Measurements from ENCODE around the gene BEND7. TPM values are rescaled to one million over a fixed set of nuclear protein-coding genes. Genes with fewer than 3 reads are reported as not detected.

Gene BEND7
- total RNA-seq, 2 experiments from 2014 or later: not detected

DNA sequence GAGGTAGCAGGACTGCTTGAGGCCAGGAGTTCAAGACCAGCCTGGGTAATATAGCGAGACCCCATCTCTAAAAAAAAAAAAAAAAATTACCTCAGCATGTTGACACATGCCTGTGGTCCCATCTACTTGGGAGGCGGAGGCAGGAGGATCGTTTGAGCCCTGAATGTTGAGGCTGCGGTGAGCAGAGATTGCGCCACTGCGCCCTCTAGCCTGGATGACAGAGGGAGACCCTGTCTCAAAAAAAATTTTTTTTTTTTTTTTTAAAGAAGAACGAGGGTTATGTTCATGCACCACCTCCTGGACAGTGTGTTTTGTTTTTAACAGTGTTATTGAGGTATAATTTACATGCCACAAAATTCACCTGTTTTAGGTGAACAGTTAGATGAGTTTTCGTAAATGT is 129.6 kb downstream of the BEND7 start:
- H3K27me3 Mint-ChIP-seq: peaks cover 5% of the 10 kb centered on the region
- no peaks in the 10 kb centered on the region for H3K4me1 Mint-ChIP-seq
- no peaks in the 10 kb centered on the region for H3K36me3 Mint-ChIP-seq (ENCODE audit: low read depth)
- no peaks in the 10 kb centered on the region for H3K9me3 Mint-ChIP-seq
- POLR2A ChIA-PET: no interaction called here
- H3K27ac Mint-ChIP-seq: no peak overlapping the region
- CTCF ChIA-PET: no interaction called here
- DNase-seq: no peak
- no peak overlapping the region for H3K4me3 Mint-ChIP-seq

GRCh38 chr10:13397052-13397451 is 131.8 kb downstream of the BEND7 start:
- Mint-ChIP-seq H3K4me3 (no peak overlapping the region), H3K9me3 (no peaks in the 10 kb centered on the region), H3K27me3 (peaks cover 11% of the 10 kb centered on the region), H3K4me1 (no peaks in the 10 kb centered on the region), H3K36me3 (ENCODE audit: low read depth) (no peaks in the 10 kb centered on the region), H3K27ac (no peak overlapping the region)
- POLR2A ChIA-PET: no interaction called here
- CTCF ChIA-PET: no interaction called here
- DNase-seq: no peak

DNA sequence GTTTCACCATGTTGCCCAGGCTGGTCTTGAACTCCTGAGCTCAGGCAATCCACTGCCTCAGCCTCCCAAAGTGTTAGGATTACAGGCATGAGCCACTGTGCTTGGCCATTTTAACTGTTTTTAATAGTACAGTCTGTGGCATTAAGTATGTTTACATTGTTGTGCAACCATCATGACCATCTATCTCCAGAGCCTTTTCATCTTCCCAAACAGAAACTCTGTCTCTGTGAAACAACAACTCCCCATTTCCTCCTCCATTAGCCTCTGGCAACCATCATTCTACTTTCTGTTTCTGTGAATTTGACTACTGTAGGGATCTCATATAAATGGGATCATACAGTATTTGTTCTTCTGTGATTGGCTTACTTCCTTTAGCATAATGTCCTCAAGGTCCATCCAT is 132.4 kb downstream of the BEND7 start:
- Mint-ChIP-seq H3K36me3 (ENCODE audit: low read depth) (no peaks in the 10 kb centered on the region), H3K9me3 (no peaks in the 10 kb centered on the region), H3K4me1 (no peaks in the 10 kb centered on the region), H3K27me3 (peaks cover 11% of the 10 kb centered on the region), H3K4me3 (no peak overlapping the region), H3K27ac (no peak overlapping the region)
- no peak for DNase-seq
- POLR2A ChIA-PET: no interaction called here
- CTCF ChIA-PET: no interaction called here

- POLR2A ChIA-PET: no interaction called here
- H3K4me3 Mint-ChIP-seq: no peak overlapping the region
- H3K27me3 Mint-ChIP-seq: peaks cover 12% of the 10 kb centered on the region
- CTCF ChIA-PET: no interaction called here
- H3K4me1 Mint-ChIP-seq: no peaks in the 10 kb centered on the region
- no peak overlapping the region for H3K27ac Mint-ChIP-seq
- no peak for DNase-seq
- H3K36me3 Mint-ChIP-seq (ENCODE audit: low read depth): no peaks in the 10 kb centered on the region
- no peaks in the 10 kb centered on the region for H3K9me3 Mint-ChIP-seq
These were observed 133.3 kb downstream of the BEND7 start for GRCh38 chr10:13395540-13395939.

DNA sequence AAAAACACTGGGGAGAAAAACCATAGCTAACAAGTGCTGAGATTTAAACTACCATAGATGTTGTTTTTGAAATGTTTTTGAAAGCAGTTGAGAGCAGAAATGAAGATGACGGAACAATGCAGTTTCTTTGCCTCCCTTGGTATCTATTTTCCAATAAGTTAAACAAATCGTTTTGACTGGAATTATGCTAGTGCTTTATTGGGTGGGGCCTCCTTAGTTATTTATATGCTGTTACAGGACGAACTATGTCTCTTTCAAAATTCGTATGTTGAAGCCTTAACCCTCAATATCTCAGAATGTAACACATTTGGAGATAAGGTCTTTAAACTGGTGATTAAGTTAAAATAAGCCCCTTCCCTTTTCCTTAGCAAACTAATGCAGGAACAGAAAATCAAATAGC is 135.2 kb downstream of the BEND7 start:
- H3K4me1 Mint-ChIP-seq: no peaks in the 10 kb centered on the region
- POLR2A ChIA-PET: no interaction called here
- H3K36me3 Mint-ChIP-seq (ENCODE audit: low read depth): no peaks in the 10 kb centered on the region
- no peak overlapping the region for H3K4me3 Mint-ChIP-seq
- no peak overlapping the region for H3K27ac Mint-ChIP-seq
- no peak for DNase-seq
- H3K9me3 Mint-ChIP-seq: no peaks in the 10 kb centered on the region
- CTCF ChIA-PET: no interaction called here
- H3K27me3 Mint-ChIP-seq: peaks cover 9% of the 10 kb centered on the region

GRCh38 chr10:13392701-13393100 is 136.1 kb downstream of the BEND7 start:
- POLR2A ChIA-PET: no interaction called here
- no peak for DNase-seq
- H3K4me1 Mint-ChIP-seq: no peaks in the 10 kb centered on the region

More at GRCh38 chr10:13392701-13393100, 136.1 kb downstream of the BEND7 start:
- CTCF ChIA-PET: no interaction called here
- Mint-ChIP-seq H3K27ac (no peak overlapping the region), H3K9me3 (no peaks in the 10 kb centered on the region), H3K4me3 (no peak overlapping the region), H3K36me3 (ENCODE audit: low read depth) (no peaks in the 10 kb centered on the region), H3K27me3 (peaks cover 9% of the 10 kb centered on the region)

Other genes with a start within 250 kb of the BEND7 start
- 10 to 100 TPM; 10.9 to 11.2 TPM for gene PHYH, start 228.9 kb downstream of the BEND7 start, total RNA-seq
- gene SEPHS1, start 180.7 kb downstream of the BEND7 start, total RNA-seq: 10 to 100 TPM; 50.9 to 53.6 TPM
- 10 to 100 TPM; 22.5 to 26.0 TPM for gene PRPF18, start 58.0 kb upstream of the BEND7 start, total RNA-seq

All from activated CD4-positive, alpha-beta memory T cell treated with anti-CD3 and anti-CD28 coated beads, Interleukin-2, amount 10 ng/mL, durations not matched to agents 7 days and 5 days (primary cell).